Glutamatergic neuron (in vitro differentiated cells): Measurements from ENCODE around the gene PTPN6. TPM values are rescaled to one million over a fixed set of nuclear protein-coding genes. Genes with fewer than 3 reads are reported as not detected.

Source experiments
- DNase-seq: peaks from one replicate; pipeline ENCODE4 v3.0.0; 2022
- H3K27ac Mint-ChIP-seq: one replicate; pipeline ENCODE4 v1.8.0; 2020; ENCODE audit warnings: mild to moderate bottlenecking, mixed read lengths, inconsistent platforms; ENCODE audit not compliant: unreplicated experiment
- H3K27me3 Mint-ChIP-seq: one replicate; pipeline ENCODE4 v1.8.0; 2020; ENCODE audit warnings: mild to moderate bottlenecking, moderate library complexity, mixed read lengths, inconsistent platforms; ENCODE audit not compliant: unreplicated experiment
- H3K36me3 Mint-ChIP-seq: one replicate; pipeline ENCODE4 v1.8.0; 2020; ENCODE audit warnings: mild to moderate bottlenecking, mixed read lengths, inconsistent platforms; ENCODE audit not compliant: unreplicated experiment
- H3K4me1 Mint-ChIP-seq: one replicate; pipeline ENCODE4 v1.8.0; 2020; ENCODE audit warnings: mild to moderate bottlenecking, low read depth, mixed read lengths, inconsistent platforms; ENCODE audit not compliant: unreplicated experiment
- H3K4me3 Mint-ChIP-seq: one replicate; pipeline ENCODE4 v1.8.0; 2020; ENCODE audit warnings: mild to moderate bottlenecking, mixed read lengths, inconsistent platforms; ENCODE audit not compliant: unreplicated experiment
- H3K9me3 Mint-ChIP-seq: one replicate; pipeline ENCODE4 v1.8.0; 2020; ENCODE audit warnings: mild to moderate bottlenecking, moderate library complexity, mixed read lengths, inconsistent platforms; ENCODE audit not compliant: unreplicated experiment
- total RNA-seq: library from RNA; stranded (reverse); fragmentation: NEBNext Ultra II Directional; extraction: Animal tissue kit (Norgen Biotek cat#: 25700); gene quantifications from one replicate; pipeline ENCODE4 v1.2.1, GENCODE V29; 2021; ENCODE audit not compliant: unreplicated experiment
- TF ChIP-seq, protein P1 (sequence below): fragments of 200-600 bp; sonication (generic); IDR thresholded peaks from one replicate; pipeline ENCODE4 v1.5.0; 2021; ENCODE audit not compliant: partially characterized antibody, unreplicated experiment

Gene PTPN6
- total RNA-seq, 1 donor from 2014 or later = 3.8 TPM

GRCh38 chr12:6950401-6950801 lies 755 bp upstream of the PTPN6 start:
- Mint-ChIP-seq H3K27me3 (peaks cover 12% of the 10 kb centered on the region), H3K9me3 (no peaks in the 10 kb centered on the region), H3K4me1 (peaks cover 7% of the 10 kb centered on the region), H3K36me3 (no peaks in the 10 kb centered on the region), H3K4me3 (no peak overlapping the region), H3K27ac (no peak overlapping the region)
- TF ChIP-seq, protein P1, sequence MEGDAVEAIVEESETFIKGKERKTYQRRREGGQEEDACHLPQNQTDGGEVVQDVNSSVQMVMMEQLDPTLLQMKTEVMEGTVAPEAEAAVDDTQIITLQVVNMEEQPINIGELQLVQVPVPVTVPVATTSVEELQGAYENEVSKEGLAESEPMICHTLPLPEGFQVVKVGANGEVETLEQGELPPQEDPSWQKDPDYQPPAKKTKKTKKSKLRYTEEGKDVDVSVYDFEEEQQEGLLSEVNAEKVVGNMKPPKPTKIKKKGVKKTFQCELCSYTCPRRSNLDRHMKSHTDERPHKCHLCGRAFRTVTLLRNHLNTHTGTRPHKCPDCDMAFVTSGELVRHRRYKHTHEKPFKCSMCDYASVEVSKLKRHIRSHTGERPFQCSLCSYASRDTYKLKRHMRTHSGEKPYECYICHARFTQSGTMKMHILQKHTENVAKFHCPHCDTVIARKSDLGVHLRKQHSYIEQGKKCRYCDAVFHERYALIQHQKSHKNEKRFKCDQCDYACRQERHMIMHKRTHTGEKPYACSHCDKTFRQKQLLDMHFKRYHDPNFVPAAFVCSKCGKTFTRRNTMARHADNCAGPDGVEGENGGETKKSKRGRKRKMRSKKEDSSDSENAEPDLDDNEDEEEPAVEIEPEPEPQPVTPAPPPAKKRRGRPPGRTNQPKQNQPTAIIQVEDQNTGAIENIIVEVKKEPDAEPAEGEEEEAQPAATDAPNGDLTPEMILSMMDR = peak; percentile 32
- no peak for DNase-seq

DNA sequence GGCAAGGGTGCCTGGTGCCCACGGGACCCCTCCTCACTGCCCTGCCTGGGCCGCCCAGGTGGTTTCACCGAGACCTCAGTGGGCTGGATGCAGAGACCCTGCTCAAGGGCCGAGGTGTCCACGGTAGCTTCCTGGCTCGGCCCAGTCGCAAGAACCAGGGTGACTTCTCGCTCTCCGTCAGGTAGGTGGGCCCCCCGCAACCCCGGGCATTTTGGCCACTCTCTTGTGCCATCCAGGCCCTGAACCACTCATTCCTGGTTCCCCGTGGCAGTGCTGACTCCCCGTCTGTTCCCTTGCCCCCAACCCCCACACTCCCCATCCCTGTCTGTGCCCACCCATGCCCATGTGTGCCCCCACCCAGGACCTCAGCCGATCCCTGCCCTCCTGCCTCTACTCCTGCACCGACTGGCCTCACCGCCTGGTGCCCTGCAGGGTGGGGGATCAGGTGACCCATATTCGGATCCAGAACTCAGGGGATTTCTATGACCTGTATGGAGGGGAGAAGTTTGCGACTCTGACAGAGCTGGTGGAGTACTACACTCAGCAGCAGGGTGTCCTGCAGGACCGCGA lies 480 bp downstream of the PTPN6 start:
- TF ChIP-seq, protein P1 = no peak
- peaks cover 5% of the 10 kb centered on the region for H3K4me1 Mint-ChIP-seq
- H3K4me3 Mint-ChIP-seq = no peak overlapping the region
- no peaks in the 10 kb centered on the region for H3K36me3 Mint-ChIP-seq
- H3K27me3 Mint-ChIP-seq = peaks cover 12% of the 10 kb centered on the region
- no peak overlapping the region for H3K27ac Mint-ChIP-seq
- no peak for DNase-seq
- no peaks in the 10 kb centered on the region for H3K9me3 Mint-ChIP-seq

GRCh38 chr12:6952121-6952862 lies 1.1 kb downstream of the PTPN6 start:
- Mint-ChIP-seq H3K27me3 (peaks cover 11% of the 10 kb centered on the region), H3K9me3 (peaks cover 2% of the 10 kb centered on the region), H3K4me3 (no peak overlapping the region), H3K4me1 (no peaks in the 10 kb centered on the region), H3K36me3 (no peaks in the 10 kb centered on the region), H3K27ac (no peak overlapping the region)
- no peak for DNase-seq
- TF ChIP-seq, protein P1 = no peak

DNA sequence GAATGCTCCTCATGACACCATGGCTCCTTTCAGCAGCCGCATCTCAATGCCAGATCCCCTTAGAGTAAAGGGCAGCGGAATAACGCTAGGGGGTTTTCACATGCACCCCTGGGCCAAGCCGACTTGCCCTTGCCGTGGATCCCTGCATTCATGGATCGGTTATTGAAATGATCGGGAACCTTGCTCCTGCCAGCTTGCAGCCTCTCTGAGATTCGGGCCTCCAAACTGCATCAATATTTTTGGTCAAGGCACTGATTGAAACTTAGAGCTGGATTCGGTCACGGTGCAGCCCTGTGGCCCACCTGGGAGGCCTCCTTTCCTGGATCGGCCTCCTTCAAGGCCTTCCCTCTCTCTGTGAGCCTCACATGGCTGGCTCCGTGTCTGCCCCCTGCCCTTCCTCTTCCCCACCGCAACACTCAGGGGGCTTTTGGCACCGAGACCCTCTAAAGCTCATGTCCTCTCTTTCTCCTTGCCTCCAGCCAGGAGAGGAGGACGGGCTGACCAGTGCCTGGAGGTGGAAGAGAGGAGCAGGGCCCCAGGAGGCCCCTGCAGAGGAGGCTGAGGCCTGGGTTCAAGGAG lies 1.8 kb downstream of the PTPN6 start:
- Mint-ChIP-seq H3K36me3 (no peaks in the 10 kb centered on the region), H3K4me3 (no peak overlapping the region), H3K27me3 (peaks cover 9% of the 10 kb centered on the region), H3K9me3 (peaks cover 2% of the 10 kb centered on the region), H3K4me1 (no peaks in the 10 kb centered on the region), H3K27ac (no peak overlapping the region)
- TF ChIP-seq, protein P1 = no peak
- no peak for DNase-seq
